GM21619 (cell line): ENCODE measurements around the gene GOLPH3.
"Not testable (repeated sequence)": the region's sequence is repeated elsewhere in the genome, so short reads cannot be mapped to it uniquely, and the experiment has no call there.

Experiments
- ATAC-seq: cut with Tn5 transposase; IDR thresholded peaks from one replicate; pipeline ENCODE4 v1.9.1; 2021; ENCODE audit not compliant: unreplicated experiment

The GOLPH3 gene

DNA sequence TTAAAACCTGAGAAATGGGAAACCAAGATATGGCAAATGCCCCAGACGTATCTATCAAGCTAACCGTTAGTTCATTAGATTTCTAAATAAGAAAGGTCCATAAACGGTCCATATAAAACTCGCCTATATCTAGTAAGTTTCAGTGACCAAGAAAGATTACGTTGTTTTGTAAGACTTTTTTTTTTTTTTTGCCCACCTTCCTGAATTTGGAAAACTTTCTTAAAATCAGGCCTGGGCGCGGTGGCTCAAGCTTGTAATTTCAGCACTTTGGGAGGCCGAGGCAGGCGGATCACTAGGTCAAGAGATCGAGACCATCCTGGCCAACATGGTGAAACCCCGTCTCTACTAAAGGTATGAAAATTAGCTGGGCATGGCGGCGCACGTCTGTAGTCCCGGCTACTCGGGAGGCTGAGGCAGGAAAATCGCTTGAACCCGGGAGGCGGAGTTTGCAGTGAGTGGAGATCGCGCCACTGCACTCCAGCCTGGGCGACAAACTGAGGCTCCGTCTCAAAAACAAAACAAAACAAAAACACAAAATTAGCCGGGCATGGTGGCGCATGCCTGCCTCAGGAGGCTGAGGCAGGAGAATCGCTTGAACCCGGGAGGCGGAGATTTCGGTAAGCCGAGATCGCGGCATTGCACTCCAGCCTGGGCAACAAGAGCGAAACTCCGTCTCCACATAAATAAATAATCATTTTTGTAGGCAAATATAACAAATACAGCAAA lies 1.8 kb downstream of the GOLPH3 start:
- ATAC-seq, result not testable (repeated sequence)

DNA sequence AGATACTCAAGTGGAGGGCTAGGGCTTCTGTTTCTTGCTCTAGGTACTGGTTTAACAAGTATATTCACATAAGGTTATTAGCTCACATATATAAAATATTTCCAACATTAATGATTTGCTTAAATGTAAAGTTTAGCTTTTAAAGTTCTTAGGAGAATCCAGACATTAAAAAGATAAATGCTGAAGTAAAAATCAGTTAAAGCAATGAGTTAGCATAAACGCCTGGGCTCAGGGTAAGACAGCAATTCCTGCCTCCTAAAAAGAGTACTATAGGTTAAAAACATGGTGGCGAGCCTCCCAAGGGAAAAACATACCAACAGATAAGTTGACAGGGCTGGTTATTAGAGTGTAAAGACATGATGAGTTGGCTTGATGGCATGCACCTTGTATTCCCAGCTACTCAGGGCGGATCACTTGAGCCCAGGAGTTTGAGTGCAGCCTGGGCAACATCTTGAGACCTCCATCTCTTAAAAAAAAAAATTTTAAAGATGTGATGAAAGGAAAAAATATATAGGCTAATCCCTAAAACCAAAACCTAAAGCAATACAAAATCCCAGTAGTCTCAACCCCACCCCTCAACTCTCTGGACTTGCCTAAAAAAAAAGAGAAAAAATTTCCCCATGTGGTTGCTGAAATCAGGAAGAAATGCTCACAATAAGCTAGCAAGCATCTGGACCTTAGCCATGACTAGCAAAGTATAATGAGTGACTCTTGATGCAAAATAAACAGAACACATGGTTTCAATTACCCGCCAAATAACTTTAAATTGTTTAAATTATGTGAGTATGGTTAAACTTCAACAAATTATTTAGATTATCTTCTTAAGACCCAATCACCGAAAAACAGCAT lies 3.6 kb downstream of the GOLPH3 start:
- ATAC-seq, result no peak

DNA sequence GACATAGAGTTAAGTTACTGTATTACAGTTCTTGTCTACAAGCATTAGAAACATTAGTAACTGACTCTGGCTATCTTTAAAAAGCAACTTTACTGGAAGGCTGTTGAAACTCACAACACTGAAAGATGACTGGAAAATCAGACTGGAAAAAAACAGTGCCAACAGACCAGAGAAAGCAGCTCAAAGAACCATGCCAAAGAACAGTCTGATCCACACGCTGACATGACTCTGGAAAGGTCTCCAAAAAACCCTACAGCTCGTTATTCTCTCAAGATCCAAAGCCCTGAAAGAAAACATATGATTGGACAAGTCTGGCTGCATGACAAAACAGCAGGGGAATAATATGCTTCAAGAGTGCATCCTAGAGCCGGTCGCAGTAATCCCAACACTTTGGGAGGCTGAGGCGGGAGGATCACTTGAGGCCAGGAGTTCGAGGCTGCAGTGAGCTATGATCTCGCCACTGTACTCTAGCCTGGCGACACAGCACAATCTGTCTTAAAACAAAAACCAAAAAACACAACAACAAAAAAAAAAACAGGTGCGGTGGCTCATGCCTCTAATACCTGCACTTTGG lies 5.6 kb downstream of the GOLPH3 start:
- no peak for ATAC-seq

DNA sequence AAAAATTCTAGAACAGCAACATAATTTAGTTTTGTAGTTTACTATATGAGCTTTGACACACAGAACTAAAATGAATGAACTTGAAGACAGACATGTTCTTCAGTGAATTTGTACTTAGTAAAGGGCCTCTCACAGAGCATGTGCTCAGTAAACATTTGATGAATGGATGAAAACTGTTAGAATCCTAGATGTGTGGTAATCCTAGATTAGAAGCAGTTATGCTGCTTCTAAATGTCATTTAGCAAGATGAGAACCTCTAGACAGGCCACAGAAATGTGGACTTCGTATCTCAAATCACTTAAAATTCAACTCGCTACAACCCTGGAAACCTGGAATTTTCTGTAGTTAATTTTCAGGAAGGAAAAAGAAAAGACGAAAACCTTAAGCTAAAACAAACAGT lies 8.5 kb downstream of the GOLPH3 start:
- ATAC-seq, result no peak

DNA sequence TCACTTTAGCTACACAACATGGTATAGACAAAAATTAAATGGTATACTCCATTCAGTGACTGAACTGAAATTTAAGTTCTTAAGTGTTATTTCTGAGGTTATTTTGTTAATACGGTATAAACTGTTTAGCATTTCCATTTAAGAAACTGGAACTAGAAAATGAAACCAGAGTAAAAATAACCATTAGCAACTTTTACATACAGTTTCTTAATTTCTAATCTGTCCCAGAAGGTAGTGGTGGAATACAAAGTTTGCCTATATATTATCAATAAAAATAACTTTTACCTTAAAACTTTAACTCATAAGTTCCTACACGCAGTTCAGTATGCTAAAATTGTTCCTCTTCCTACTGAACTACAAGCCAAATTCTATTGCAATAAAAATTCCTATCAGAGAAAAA lies 10.3 kb downstream of the GOLPH3 start:
- peak; percentile 59 for ATAC-seq

DNA sequence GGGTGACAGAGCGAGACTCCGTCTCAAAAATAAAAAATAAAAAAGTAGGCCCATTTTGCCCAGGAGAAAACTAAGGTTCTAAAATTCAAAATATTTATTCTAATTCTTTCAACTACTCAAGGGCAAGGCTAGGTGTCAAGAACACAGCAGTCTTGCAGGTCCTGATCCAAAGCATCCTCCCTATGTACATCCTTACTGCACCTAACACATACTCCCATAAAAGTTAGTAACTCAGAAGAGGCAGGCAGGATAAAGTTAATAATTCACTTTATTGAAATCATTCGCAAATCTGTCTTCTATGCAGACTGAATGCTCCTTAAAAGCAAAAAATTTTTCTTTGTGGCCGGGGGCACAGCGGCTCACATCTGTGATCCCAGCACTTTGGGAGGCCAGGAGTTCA lies 11.1 kb downstream of the GOLPH3 start:
- ATAC-seq, result no peak

DNA sequence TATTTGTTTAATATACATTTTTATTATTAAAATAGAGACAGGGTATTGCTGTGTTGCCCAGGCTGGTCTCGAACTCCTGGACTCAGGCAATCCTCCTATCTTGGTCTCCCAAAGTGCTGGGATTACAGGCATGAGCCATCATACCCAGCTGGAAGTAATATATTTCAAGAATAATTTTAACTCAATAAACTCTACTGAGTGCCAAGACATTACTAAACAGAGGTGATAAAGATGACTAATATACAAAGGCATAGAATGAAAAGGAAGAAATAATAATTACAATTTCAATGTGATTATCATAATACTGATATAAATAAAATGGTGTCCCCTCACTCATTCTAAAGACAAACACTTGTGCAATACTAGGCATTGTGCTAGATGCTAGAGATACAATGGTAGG lies 13.9 kb downstream of the GOLPH3 start:
- no peak for ATAC-seq

DNA sequence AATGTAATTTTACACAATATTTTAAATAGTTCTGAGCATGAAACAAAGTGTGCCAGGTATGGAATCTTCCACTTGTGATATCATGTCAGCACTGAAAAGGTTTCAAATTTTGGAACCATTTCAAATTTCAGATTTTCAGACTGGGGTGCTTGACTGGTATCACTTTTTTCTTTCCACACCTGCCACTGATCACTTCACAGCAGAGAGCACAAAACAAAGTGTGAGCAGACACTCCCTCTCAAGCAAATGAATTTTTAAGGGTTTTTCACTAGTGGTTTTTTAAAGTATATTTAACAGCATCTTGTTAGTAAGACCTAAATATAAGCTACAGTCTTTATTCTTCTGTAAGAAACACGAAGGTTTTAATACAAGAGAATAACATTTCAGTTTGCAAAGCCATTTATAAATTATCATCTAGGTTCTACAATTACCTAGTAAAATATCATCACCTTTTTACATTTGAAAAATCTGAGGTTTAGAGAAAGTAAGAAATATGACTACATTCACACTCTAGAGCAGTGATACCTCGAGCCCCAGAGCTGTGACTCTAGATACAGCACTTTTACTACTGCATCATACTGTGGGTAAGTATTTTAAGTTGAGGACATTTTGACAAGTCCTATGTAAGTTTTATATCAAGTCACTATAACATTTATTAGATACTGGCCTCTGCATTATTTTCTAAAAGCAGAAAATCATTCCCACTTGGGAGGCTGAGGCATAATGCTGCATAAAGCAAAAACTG lies 14.6 kb downstream of the GOLPH3 start:
- ATAC-seq, result no peak

DNA sequence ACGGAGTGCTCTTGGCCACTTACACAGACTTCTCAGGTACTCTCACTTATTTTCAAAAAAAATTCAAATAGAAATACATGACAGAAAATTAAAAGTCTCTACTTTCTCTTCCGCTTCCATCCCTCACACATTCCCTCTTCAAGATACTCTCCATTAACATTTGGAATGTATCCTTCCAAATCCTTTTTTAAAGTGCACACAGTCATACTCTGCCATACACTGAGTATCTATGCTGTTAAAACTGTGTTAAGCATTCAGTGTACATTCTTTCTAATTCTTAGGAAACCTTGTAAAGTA lies 15.5 kb downstream of the GOLPH3 start:
- ATAC-seq, result no peak

DNA sequence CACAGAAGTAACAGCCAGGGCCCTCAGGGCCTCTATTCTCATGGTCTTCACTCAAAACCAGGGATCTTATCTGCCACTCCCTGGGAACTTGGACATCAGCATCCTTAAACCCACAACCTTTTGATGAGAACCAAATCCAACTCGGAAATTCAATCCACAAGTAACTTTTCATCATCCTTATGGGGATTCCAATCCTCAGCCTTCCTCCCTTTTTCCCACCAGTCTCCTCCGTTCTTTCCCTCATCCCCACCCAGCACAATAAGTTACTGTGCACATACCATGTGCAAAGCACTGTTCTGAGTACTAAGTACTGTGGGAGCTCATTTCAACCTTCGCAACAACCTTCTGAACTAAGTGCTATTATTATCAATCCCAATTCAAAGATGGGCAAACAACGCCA lies 17.0 kb downstream of the GOLPH3 start:
- no peak for ATAC-seq

DNA sequence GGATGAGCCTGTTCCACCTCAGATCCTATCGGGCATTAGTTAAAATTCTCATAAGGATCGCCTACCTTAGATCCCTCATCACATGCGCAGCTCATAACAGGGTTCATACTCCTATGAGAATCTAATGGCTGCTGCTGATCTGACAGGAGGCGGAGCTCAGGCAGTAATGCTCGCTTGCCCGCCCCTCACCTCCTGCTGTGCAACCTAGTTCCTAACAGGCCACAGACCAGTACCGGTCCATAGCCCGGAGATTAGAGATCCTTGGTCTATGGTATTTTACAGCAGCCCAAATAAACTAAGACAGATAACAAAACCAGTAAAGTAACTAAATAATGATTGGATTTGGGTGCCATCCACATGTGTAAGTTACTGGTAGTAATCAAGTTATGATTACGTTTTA lies 17.5 kb downstream of the GOLPH3 start:
- ATAC-seq, result no peak

DNA sequence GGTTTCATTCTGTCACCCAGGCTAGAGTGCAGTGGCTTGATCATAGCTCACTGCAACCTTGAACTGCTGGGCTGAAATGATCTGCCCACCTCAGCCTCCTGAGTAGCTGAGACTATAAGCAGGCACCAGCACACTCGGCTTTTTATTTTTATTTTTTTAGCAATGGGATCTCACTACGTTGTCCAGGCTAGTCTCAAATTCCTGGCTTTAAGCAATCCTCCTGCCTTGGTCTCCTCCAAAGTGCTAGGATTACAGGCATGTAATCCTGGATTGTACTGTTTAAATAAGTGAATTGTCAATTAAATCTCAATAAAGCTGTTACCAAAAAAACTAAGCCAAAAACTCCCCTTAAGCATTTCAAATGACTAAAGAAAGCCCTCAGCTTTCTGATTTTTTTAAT lies 18.9 kb downstream of the GOLPH3 start:
- ATAC-seq, result no peak

DNA sequence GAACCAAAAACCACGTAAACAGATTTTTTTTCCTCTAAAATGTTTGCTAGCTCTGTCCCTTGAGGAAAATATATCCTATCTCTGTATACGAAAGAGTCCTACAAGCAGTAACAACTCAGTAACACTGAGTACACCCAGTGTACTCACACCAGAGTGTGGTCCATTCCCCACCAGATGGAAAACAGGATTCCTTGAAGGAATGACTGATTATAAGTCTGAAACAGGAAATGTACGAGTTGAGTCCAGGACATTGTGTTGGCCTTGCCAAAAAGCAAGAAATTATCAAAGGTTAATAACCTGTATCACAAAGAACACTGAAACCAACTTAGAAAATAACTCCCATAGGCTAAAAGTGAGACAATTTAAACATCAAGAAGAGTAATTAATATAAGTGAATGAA lies 20.4 kb downstream of the GOLPH3 start:
- no peak for ATAC-seq

DNA sequence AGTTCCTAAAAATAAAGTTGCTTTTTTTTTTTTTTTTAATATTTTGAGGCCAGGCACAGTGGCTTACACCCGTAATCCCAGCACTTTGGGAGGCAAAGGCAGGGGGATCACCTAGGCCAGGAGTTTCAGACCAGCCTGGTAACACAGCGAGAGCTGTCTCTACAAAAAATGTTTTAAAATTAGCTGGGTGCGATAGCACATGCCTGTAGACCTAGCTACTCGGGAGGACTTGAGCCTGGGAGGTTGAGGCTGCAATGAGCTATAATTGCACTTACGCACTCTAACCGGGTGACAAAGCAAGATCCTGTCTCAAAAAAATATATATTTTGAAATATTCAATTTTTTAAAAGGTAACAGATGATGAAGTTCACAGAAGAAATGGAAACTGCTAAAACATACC lies 22.9 kb downstream of the GOLPH3 start:
- no peak for ATAC-seq

DNA sequence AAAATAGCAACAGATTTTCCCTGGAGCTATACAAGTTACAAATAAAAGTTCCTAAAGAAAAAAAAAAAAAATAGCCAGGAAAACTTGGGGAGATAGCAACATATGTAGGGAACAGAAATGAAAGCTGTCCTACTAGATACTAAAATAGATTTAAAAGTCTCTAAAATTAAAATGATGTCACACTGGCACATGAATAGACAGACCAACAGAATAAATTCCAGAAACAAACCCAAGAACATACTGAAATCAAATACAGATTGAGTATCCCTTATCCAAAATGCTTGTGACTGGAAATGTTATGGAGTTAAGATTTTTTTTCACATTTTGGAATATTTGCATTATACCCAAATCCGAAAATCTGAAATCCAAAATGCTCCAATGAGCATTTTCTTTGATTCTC lies 23.8 kb downstream of the GOLPH3 start:
- ATAC-seq, result no peak

DNA sequence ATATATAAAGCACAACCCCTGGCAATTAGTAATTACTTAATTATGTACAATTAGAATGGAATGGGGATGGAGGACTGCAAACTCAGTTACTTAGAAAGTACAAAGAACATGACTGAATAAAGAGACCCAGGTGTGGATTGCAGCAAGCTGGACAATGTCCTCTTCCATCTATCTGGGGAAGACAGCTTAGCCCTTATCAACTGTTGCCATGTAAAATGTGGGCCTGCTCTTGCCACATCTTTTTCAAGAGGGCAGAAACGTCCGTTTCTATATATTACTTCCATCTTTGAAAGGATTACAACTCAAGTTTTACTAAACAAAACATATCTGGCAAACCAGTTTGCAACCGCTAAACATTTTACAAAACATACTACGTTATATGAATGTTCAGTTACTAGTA lies 26.2 kb downstream of the GOLPH3 start:
- ATAC-seq, result no peak

DNA sequence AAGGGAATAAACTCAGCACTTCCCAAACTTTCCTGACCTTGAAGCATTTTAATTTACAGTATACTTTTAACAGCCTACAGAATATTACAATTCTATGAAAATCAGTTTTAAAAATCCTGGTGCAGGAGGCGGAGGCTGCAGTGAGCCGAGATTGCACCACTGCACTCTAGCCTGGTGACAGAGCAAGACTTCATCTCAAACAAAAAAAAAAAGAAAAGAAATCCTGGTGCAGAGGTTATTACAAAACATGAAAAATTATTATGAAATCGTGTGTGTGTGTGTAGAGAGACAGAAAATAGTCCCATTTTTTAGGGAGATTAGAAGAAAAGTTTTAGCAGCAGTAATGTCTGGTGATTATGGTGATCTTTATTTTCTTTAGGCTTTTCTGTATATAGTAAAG lies 26.9 kb downstream of the GOLPH3 start:
- ATAC-seq, result no peak

DNA sequence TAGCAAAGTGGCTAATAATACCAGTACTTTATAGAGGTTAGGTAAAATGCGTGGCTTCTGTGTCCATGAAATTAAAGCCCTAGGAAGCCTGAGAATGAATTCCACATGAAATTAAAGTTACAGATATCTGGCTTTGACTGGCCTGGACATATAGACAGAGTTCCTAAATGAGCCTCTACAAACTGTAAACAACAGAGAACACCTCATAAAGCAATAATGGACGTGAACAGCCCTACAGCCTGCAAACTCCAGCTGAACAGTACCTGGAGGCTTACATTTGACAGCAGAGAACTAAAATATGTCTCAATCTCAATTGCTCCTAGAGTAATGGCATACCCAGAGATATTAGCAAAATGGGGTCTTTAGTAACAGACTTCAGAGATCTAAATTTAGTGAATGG lies 28.7 kb downstream of the GOLPH3 start:
- ATAC-seq, result no peak

DNA sequence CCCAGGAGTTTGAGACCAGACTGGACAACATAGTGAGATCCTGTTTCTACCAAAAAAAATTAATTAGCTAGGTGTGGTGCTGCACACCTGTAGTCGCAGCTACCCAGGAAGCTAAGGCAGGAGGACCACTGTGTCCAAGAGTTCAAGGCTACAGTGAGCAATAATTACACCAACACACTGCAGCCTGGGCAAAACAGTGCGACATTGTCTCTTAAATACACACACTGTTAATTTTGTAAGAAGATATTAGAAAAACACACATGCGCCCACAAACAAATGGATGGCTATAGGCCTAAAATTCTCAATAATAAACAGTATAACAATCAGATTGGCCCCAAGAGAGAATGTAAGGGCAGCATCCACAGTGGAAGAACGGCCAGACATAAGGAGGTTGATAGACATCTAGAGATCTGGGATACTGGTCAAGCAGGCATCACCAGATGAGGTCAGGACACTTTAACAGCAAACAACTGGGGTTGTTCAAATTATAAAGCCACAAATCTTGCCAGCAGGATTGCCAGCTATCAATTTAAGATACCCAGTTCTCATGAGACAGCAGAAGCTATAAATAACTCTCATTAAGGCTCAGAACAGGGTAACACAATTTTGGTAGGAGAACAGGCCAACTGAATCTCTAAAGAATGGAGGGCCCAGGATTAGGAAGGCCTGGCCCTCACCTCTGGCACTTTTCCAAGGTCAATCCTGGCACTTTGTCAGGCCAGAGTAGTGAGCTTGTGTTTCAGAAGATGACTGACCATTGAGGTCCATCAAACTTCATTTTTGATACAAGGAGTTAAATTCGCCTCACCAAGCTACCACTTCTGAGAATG lies 29.5 kb downstream of the GOLPH3 start:
- ATAC-seq, result no peak

DNA sequence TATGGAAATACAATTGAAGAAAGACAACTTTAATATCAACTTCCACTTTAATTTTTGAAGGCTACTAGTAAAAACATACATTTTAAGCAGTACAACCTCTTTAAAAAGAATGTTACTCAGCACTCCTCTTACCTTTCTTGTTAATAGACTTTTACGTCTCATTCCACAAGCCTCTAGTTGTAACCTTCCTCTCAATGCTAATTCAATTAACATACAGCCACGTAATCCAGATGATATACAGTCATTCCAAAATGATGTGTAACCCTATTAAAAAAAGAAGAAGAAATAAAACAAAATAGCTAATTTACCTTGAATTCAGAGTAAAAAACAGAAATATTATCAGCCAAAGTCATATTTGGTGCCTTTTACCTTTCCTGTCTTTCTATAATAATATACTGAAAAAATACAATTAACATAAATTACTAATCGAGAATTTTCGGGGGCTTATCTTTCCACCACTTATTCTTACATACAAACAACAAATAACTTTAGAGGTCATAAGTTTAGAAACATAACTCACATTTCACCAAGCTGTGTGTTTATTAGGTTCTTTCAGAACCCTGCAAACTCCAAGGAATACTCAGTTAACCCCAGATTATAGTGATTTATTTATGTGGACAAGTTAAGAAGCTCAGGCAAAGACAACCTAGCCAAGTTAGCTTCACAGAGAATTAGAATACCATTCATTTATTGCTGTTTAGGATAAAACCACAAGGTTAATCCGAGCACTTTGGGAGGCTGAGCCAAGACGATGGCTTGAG lies 30.3 kb downstream of the GOLPH3 start:
- no peak for ATAC-seq
